NCI-H2196 (cell line): ENCODE data around the gene CRLF1.

Experiments used
- DNase-seq: peaks from one replicate; lab custom pipeline; 2025; ENCODE audit not compliant: unreplicated experiment; lab: John Stamatoyannopoulos, UW

The CRLF1 gene

DNA sequence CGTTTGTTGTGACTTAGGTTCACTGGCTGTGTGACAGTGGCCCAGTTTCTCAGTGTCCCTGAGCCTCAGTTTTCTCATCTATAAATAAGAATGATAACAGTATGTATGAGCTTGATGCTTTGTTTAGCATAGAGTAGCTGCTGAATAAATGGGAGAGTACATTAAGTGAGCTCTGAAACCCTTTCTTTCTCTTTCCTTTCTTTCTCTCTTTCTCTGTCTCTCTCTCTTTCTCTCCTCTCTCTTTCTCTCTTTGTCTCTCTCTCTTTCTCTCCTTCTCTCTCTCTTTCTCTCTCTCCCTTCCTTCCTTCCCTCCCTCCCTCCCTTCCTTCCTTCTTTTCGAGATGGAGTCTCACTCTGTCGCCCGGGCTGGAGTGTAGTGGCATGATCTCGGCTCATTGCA is 46.9 kb downstream of the CRLF1 start:
- no peak for DNase-seq

DNA sequence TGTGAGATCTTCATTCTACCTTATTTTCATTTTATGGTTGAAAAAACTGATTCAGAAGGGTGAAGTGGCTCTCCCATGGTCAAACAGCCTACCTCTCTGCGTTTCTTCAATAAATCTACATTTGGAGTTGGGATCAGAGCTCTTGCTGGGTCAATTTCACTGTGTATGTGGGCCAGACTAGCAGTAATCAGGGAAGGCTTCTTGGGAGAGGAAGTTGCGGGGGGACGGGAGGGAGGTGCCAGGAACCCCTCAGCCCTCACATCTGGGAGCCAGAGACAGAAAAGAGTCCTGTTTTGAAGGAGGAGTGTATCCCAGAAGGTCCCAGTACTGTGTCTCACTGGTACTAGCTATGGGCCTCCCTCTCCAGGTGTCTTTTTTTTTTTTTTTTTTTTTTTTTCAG is 48.0 kb downstream of the CRLF1 start:
- DNase-seq, result no peak

DNA sequence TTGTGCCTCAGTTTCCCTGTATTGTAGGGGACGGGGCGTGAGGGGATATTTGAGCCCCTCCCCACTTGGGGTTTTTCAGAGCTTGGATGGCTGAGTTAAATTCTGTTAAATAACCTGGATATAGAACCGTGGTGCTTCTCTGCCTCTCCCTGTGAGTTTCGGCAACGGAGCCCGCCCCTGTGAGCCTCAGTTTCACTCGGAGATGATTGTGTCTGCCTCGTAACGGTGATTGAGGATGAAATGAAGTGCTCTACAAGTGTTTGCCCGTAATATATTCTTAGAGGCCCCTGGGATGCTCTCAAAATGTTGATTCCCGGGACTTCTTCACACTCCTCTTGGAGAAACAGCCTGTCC is 48.4 kb downstream of the CRLF1 start:
- no peak for DNase-seq

DNA sequence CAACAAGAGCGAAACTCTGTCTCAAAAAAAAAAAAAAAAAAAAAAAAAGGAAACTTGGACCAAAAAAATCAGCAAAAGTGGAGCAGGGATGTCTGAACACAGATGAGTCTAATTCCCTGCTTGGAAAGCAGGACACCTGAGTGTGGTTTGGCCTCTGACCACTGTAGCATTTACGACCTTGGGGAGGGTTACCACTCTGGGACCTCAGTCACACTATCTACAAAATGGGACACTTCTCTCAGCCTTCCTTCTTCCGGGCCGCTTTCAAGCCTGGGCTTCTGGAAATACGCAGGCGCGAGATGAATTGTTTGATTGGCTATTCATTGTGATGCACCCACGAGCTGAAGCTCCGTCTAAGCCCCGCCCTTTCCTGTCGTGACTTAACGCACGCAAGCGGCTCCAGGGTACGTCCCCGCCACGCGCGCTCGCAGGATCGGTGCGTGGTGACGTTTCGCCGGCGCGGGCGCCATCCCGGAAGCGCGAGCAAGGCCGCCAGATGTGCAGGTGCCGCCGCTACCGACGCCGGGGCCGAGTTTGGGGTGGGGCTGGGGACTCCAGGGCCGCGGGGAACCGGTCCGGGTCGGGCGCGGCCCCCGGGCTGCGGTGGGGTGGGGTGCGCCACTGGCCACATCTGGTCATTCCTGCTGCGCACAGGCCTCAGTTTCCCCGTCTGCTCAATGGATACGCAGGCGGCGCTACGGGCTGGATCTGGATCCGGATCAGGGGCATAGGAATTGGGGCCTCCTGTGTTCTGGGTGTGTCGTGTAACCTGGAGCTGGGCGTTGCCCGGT is 49.0 kb downstream of the CRLF1 start, which contains the start of gene KXD1:
KXD1 (plus strand) TSS at position 460 of the 791 bp plus-strand sequence. CDS start 4,187 bp downstream, outside the sequence.
- peak; percentile 95 for DNase-seq

DNA sequence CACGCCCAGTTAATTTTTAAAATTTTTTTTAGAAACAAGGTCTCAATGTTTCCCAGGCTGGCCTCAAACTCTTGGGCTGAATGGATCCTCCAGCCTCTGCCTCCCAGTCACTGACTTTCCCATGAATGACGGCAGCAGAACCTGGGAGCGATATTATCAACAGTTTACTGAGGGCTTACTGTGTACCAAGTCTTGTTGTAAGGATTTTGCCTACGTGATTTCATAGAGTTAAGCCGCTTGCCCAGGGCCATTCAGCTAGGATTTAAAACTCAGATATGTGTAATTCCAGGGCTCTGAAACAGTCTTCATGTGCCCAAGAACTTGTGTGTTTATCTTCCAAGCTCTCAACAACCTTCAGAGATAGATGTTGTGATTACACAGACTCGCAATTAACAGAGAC is 55.0 kb downstream of the CRLF1 start:
- DNase-seq, result no peak

DNA sequence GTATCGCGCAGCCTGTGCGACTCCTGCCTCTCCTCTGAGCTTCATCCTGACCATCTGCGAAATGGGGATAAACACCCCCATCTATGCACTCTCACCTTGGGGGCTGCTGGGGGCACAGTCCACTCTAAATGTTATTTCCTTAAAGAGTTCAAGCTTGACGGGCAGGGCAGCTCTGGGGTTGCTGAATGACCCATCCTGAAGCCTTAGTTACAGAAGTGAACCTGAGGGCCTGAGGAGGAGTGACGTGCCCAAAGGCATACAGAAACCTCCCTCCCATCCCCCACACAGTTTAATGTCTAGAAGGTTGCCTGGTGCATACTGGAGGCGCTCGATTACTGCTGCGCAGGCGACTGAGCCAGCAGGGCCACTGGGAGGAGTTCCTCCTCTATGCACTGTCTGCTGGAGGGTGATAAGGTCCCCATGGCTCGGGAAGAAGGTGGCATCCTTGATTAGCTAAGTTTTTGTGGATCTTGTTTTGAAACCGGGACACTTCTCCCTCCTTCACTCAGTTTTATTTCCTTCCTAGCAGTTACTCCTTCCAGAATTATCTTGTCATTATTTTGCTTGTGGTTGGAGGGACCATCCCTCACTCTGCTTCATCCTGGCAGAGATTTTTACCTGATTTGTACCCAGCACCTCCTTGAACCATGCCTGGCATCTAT is 62.7 kb downstream of the CRLF1 start:
- DNase-seq, result peak; percentile 68
